CD4-positive, alpha-beta T cell treated with Interleukin-12 subunit alpha and Interleukin-12 subunit beta, for 1 hour (primary cell): ENCODE data around the gene C2CD4A.
A peak's percentile ranks its signal among the peaks of the same experiment; 100 is the strongest.

ENCODE experiments used
- DNase-seq: peaks from one replicate; pipeline ENCODE4 v3.0.0-alpha.2; 2020

C2CD4A gene

GRCh38 chr15:62060113-62060895 is 6.5 kb upstream of the C2CD4A start, which contains the start of gene VPS13C:
VPS13C (minus strand) TSS chr15:62060447; CDS start chr15:62060374, 73 bp downstream.
- peak; percentile 94 for DNase-seq

DNA sequence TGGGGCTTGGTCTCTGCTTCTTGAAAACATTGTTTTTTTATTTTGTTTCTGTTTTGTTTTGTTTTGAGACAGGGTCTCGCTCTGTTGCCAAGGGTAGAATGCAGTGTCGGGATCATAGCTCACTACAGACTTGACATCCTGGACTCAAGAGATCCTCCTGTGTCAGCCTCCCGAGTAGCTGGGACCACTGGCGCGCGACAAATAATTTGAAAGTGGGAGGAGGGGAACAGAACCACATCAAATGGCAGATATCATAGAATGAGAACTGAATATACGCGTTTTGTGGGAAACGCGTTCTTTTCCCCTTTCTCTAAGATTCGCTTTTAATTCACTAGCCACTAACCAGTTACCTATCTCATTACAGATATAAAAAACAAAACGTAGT is 5.9 kb upstream of the C2CD4A start:
- peak; percentile 28 for DNase-seq

DNA sequence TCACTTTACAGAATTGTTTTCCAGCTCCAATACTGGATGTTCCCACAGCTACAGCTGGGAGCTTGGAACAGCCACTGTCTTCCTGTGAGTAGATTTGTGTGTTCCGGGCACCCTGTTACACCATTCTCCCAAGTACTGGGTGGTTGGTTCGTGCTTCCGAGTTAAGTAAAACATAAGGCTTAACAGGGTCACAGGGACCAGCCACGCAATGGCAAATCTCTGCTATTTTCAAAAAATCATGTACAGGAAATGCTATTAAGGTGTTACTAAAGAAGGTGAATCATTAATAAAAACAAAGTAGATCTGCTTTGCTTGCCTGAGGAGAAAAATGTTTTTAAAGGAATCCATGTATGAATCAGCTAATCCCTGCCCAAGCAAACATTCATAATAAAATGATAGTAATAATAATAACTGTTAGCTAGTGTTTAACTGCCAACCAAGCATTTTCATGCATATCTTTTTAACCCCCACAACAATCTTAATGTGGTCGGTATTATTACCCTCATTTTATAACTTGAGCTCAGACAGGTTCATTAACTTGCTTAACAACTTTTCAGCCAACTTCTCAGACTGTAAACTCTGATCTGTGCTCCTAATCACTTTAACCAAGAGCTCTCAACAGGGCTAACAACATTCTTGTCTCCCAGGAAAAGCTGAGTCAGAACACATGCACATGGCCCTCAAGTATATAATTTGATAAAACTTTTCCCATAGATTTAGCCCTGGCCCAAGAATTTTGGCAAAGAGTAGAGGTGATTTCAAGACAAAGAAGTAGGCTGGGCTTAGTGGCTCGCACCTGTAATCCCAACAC is 2.7 kb upstream of the C2CD4A start:
- no peak for DNase-seq

GRCh38 chr15:62067448-62068044 is 769 bp downstream of the C2CD4A start:
- DNase-seq = no peak

GRCh38 chr15:62068071-62068809 is 1.5 kb downstream of the C2CD4A start:
- DNase-seq = no peak

GRCh38 chr15:62068810-62069167 is 2.0 kb downstream of the C2CD4A start:
- DNase-seq = no peak

- DNase-seq = no peak
Observed at GRCh38 chr15:62069551-62069950, 2.8 kb downstream of the C2CD4A start.

GRCh38 chr15:62071711-62072308 is 5.0 kb downstream of the C2CD4A start:
- DNase-seq = peak; percentile 60

GRCh38 chr15:62075595-62076277 is 9.0 kb downstream of the C2CD4A start:
- no peak for DNase-seq

GRCh38 chr15:62079594-62079993 is 12.8 kb downstream of the C2CD4A start:
- DNase-seq = no peak

DNA sequence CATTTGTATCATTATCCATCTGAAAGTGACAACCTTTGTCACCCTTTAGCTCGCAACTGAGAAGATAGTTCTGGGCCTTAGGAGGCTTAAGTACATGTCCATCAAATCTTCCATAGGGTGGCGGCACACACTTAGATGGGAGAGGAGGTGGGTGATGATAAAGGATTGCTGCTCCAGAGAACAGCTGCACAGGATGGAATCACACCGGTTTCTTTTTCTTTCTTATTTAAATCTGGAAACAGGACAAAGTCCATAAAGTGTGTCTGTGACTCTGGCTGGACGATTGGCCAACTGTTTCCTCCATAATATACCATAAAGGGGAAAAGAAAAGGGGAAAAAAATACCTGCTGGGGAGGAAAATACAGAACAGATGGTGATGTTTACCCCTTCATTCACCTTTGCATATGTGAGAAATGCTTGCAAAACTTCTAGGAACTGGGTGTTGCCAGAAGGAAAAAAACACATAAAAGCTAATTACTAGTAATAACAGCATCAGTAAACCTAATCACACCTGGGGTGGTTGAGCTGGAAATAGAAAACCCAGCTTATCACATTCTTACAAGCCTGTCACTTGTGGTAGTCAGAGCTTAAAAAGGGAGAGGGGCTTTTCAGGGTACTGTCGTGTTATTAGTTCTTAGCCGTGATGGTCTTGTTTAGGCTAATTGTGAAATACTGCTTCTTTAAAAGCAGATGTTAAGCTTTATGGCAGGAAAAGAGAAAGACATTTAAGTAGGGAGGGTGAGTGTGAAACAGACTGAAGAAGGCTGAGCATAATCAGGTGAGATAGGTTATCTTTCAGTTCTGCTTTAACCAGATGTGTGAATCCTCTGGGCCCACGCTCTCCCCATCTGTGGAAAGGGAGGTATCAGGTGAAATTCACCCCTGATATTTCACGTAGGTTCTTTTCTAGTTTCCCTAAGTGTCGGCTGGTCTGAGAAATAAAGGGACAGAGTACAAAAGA is 16.7 kb downstream of the C2CD4A start:
- no peak for DNase-seq

GRCh38 chr15:62085740-62086139 is 19.0 kb downstream of the C2CD4A start:
- no peak for DNase-seq

GRCh38 chr15:62087671-62088352 is 21.0 kb downstream of the C2CD4A start:
- no peak for DNase-seq

DNA sequence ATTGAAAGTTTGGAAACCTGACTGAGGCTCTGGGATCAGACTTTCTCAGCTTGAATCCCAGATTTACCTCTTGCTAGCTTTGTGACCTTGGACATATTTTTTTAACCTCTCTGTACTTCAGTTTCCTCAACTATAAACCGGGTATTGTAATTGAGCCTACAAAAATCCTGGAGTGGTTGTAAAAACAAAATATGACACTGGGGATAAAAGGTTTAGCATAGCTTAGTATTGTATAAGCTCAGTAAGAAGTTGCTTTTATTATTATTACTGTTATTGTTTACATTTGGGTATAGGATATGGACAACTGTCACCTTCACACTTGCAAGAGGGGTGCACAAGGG is 21.5 kb downstream of the C2CD4A start:
- no peak for DNase-seq

GRCh38 chr15:62089616-62090015 is 22.8 kb downstream of the C2CD4A start:
- no peak for DNase-seq

GRCh38 chr15:62090988-62091387 is 24.2 kb downstream of the C2CD4A start:
- no peak for DNase-seq

GRCh38 chr15:62093809-62094208 is 27.0 kb downstream of the C2CD4A start:
- no peak for DNase-seq

DNA sequence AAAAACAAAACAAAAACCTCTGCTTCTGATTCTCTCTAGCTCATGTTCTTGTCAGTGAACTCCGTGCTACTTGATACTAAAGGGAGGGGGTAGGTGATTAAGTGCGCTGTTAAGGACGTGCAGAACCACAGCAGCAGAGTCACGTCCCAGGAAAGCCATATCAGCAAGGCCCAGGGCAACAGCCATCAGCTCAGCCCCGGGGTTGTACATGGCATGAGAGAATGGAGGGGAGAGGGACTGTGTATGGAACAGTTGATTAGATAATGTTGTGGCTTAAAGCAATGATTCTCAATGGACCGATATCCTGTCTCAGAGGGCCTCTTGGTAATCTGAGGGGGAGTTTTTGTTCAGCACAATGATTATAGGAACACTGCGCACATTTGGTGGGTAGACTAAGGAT is 27.6 kb downstream of the C2CD4A start:
- DNase-seq = no peak

DNA sequence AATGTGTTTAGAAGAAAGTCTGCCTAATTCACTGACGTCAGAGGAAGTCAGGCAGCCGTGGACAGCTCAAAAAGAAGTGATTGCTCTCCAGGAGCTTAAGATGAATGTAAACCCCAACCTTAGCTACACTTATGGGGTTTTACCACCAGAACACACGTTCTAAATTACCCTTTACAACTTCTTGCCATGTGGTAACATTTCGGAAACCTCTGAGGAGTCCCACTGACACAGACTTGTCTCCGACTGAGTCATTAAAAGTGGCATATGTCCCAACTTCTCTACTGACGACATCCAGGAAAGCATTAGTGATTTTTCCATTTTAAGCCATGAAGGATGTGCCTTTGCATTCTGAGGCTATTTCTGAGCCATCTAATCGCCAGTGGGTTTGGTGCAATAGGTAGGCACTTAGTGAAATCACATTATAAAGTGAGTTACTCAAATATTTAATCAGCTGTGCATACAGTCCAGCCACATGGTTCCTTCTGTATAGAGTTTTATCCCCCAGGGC is 32.4 kb downstream of the C2CD4A start:
- no peak for DNase-seq

- DNase-seq = no peak
Observed at GRCh38 chr15:62103431-62103830, 36.7 kb downstream of the C2CD4A start.
